ENCODE results near the gene CDIPT. TPM values are rescaled to one million over a fixed set of nuclear protein-coding genes. Genes with fewer than 3 reads are reported as not detected.
A peak's percentile ranks its signal among the peaks of the same experiment; 100 is the strongest.

CDIPT gene
- total RNA-seq, 1 donor from 2014 or later, result 88.1 TPM

DNA sequence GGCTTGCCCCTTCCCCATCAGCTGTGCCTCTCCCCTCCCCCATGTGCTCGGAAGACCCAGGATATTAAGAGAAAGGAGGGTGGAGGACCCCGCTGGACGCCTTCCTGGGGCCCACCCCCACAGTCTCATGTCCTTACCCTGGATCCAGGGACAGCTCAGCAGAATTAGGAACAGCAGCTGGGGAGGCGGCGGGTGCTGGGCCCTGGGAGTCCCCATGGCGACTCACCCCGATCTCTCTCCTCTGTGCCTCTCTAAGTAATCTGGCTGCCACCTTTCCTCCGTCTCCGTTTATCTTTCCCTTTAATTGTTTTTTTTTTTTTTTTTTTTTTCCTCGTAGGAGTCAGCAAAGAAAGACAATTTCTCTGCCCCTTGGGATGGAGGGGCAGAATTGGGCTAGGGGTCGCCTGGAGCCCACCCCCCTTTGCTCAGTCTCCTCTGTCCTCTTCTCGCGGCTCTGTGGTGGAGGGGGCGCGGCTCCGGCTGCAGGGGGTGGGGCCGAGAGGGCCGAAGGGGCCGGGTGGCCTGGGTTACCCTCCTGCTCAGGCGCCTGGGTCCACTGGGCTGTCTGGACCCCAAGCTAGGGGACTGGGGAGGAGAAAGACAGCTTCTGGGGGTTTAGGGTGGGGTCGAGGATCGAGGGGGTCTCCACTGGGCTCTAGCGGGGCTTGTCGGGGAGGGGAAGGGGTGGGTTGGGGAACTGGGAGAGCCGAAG lies 35.9 kb upstream of the CDIPT start:
- Histone ChIP-seq H3K27ac (ENCODE audit: low read depth, low read length) (peak overlapping the region; percentile 42), H4K20me1 (ENCODE audit: insufficient read depth, low read length) (peaks cover 19% of the 10 kb centered on the region), H3K9ac (ENCODE audit: low read length) (peak overlapping the region; percentile 73), H3K36me3 (ENCODE audit: insufficient read depth, low read length) (no peaks in the 10 kb centered on the region), H3K79me2 (ENCODE audit: insufficient read depth, low read length) (peaks cover 4% of the 10 kb centered on the region), H3K27me3 (ENCODE audit: insufficient read depth, low read length) (peaks cover 7% of the 10 kb centered on the region), H3K9me3 (ENCODE audit: insufficient read depth, low read depth, low read length) (no peaks in the 10 kb centered on the region), H3K4me3 (ENCODE audit: insufficient read depth, low read depth, low read length) (peak overlapping the region; percentile 59), H2AFZ (ENCODE audit: low read depth, low read length) (peak overlapping the region; percentile 60), H3K4me1 (ENCODE audit: insufficient read depth, low read length) (peaks cover 23% of the 10 kb centered on the region), H3K4me2 (ENCODE audit: low read length) (peak overlapping the region; percentile 100)
- no peak for FAIRE-seq
- peaks cover 8% of the 10 kb centered on the region for H3K36me3 Mint-ChIP-seq (ENCODE audit: low read depth, unreplicated experiment)
- H3K4me1 Mint-ChIP-seq (ENCODE audit: low read depth, unreplicated experiment), result peaks cover 20% of the 10 kb centered on the region
- peak; percentile 12 for DNase-seq (ENCODE audit: low read depth)
- no peaks in the 10 kb centered on the region for H3K27me3 Mint-ChIP-seq (ENCODE audit: low read depth, unreplicated experiment)
- no peaks in the 10 kb centered on the region for H3K9me3 Mint-ChIP-seq (ENCODE audit: unreplicated experiment)
- H3K4me3 Mint-ChIP-seq (ENCODE audit: unreplicated experiment), result peak overlapping the region; percentile 90
- H3K27ac Mint-ChIP-seq (ENCODE audit: unreplicated experiment), result peak overlapping the region; percentile 90
- TF ChIP-seq EZH2 (IDR thresholded peaks at IDR 0.05; ENCODE audit: insufficient read depth, low read length), result no peak
- no peak for TF ChIP-seq CTCF (IDR thresholded peaks at IDR 0.05; ENCODE audit: insufficient read depth, low read depth, low read length)

GRCh38 chr16:29898135-29898803 lies 35.2 kb upstream of the CDIPT start:
- H3K79me2 ChIP-seq (ENCODE audit: insufficient read depth, low read length), result peaks cover 4% of the 10 kb centered on the region
- Mint-ChIP-seq H3K9me3 (ENCODE audit: unreplicated experiment) (no peaks in the 10 kb centered on the region), H3K36me3 (ENCODE audit: low read depth, unreplicated experiment) (peaks cover 4% of the 10 kb centered on the region), H3K27me3 (ENCODE audit: low read depth, unreplicated experiment) (no peaks in the 10 kb centered on the region), H3K27ac (ENCODE audit: unreplicated experiment) (peak overlapping the region; percentile 30), H3K4me1 (ENCODE audit: low read depth, unreplicated experiment) (peaks cover 14% of the 10 kb centered on the region), H3K4me3 (ENCODE audit: unreplicated experiment) (peak overlapping the region; percentile 90)
- DNase-seq (ENCODE audit: low read depth), result no peak
- H3K9me3 ChIP-seq (ENCODE audit: insufficient read depth, low read depth, low read length), result no peaks in the 10 kb centered on the region
- peaks cover 15% of the 10 kb centered on the region for H4K20me1 ChIP-seq (ENCODE audit: insufficient read depth, low read length)
- H3K4me3 ChIP-seq (ENCODE audit: insufficient read depth, low read depth, low read length), result peak overlapping the region; percentile 59
- H3K9ac ChIP-seq (ENCODE audit: low read length), result peak overlapping the region; percentile 73
- no peak for FAIRE-seq
- no peaks in the 10 kb centered on the region for H3K36me3 ChIP-seq (ENCODE audit: insufficient read depth, low read length)
- H3K4me1 ChIP-seq (ENCODE audit: insufficient read depth, low read length), result peaks cover 23% of the 10 kb centered on the region
- peak overlapping the region; percentile 100 for H3K4me2 ChIP-seq (ENCODE audit: low read length)
- TF ChIP-seq EZH2 (IDR thresholded peaks at IDR 0.05; ENCODE audit: insufficient read depth, low read length) (no peak), CTCF (IDR thresholded peaks at IDR 0.05; ENCODE audit: insufficient read depth, low read depth, low read length) (no peak)
- H3K27me3 ChIP-seq (ENCODE audit: insufficient read depth, low read length), result peaks cover 7% of the 10 kb centered on the region
- no peak overlapping the region for H2AFZ ChIP-seq (ENCODE audit: low read depth, low read length)
- no peak overlapping the region for H3K27ac ChIP-seq (ENCODE audit: low read depth, low read length)
